Left lung (tissue), 10 donors: ENCODE results near the gene CADM2. TPM values are rescaled to one million over a fixed set of nuclear protein-coding genes. Genes with fewer than 3 reads are reported as not detected.

Experiments
- ATAC-seq: fragments of 200-7000 bp; cut with Tn5 transposase; one replicate; pipeline ENCODE4 v1.9.1; 2020; ENCODE audit warnings: moderate library complexity
- DNase-seq, 4 donors: peaks; one replicate each; pipeline ENCODE4 v3.0.0-alpha.2; 2013 to 2020
- H3K27ac ChIP-seq, 2 donors: fragments of 200-600 bp; sonication (generic) in 1 of 2; one replicate each; pipeline versions ENCODE4 v1.5.0 to v1.8.0; 2020 to 2021
- H3K27me3 ChIP-seq, 2 donors: fragments of 200-600 bp; sonication (generic) in 1 of 2; one replicate each; pipeline versions ENCODE4 v1.5.0 to v1.8.0; 2020 to 2021
- H3K36me3 ChIP-seq, 2 donors: fragments of 200-600 bp; sonication (generic) in 1 of 2; one replicate each; pipeline versions ENCODE4 v1.5.0 to v1.8.0; 2020 to 2021
- H3K4me1 ChIP-seq, 2 donors: fragments of 200-600 bp; one replicate each; pipeline ENCODE4 v1.8.0; 2021
- H3K4me3 ChIP-seq, 2 donors: fragments of 200-600 bp; sonication (generic) in 1 of 2; one replicate each; pipeline versions ENCODE4 v1.5.0 to v1.8.0; 2020 to 2021; ENCODE audit warnings: mild to moderate bottlenecking in 1 of 2
- H3K9me3 ChIP-seq, 2 donors: fragments of 200-600 bp; sonication (generic) in 1 of 2; one replicate each; pipeline versions ENCODE4 v1.5.0 to v1.8.0; 2020 to 2021
- intact Hi-C, 2 donors: fragments of 100-400 bp; cut with DNase I; formaldehyde crosslinking; loops; one replicate each; pipeline versions ENCODE4 v1.11.2 to v1.14.2; 2022
- polyA plus RNA-seq, 6 donors: library from polyadenylated mRNA; unstranded; fragments of 120-200 nt; gene quantifications; one replicate each; pipeline ENCODE4 v1.2.1, GENCODE V29; 2013; ENCODE audit not compliant: insufficient read length in 6 of 6
- total RNA-seq, 2 donors: library from RNA; stranded (reverse); fragmentation: NEBNext Ultra II Directional; extraction: Animal tissue kit (Norgen Biotek cat#: 25700); gene quantifications; one replicate each; pipeline ENCODE4 v1.2.1, GENCODE V29; 2021
- TF ChIP-seq, protein P1 (sequence below), 2 donors: fragments of 200-600 bp; sonication (generic) in 1 of 2; IDR thresholded peaks; one replicate each; pipeline versions ENCODE4 v1.5.0 to v1.8.0; 2021; ENCODE audit warnings: antibody characterized with exemption in 2 of 2
- donor health status: DM: no; HTN: yes; CAD: no.
- donor health status: DM: no; HTN: no; CAD: no.

CADM2 gene
- total and polyA plus RNA-seq, 8 donors, result 0.16 to 2.3 (median 0.74) TPM

DNA sequence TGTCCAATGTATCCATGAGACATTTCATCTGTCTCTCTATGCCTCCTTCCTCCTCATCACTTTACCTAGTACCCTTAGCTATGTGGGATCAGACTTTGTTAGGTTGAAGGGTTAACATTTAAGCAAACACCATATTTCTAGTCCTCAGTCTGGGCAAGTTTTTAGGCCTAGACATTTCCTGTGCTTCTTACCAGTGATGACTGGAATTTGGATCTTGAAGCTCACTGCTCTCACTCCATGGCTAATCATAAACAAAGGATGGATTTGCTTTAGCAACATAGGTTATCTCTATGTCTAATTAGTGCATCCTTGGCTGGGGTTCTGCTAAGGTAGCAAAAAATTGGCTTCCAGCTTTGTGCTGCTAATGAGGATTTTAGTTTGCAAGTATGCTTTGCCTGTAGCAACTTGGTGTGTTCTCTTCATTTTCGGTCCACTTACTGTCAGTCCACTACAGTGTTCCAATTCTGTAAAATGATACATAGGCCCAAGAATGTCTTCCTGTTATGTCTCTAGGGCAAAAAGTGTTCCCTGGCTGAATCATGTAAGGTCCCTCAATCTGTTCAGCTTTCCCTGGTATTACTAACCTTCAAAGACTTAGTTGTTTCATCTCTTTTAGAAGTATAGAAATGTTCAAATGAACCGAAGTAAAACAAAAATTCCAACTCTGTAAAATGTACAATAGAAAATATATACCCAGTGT lies 615.4 kb downstream of the CADM2 start:
- intact Hi-C loops, result loop anchor here in 1 of 2 donors (10.0 kb wide), 1 partner anchor 1029 kb away; no protein-coding TSS in a partner anchor
- H3K4me1 ChIP-seq, result no peaks in the 10 kb centered on the region
- DNase-seq (no peak), ATAC-seq (no peak)
- no peaks in the 10 kb centered on the region for H3K36me3 ChIP-seq
- no peak overlapping the region for H3K4me3 ChIP-seq
- no peaks in the 10 kb centered on the region for H3K9me3 ChIP-seq
- H3K27ac ChIP-seq, result no peak overlapping the region
- no peaks in the 10 kb centered on the region for H3K27me3 ChIP-seq
- TF ChIP-seq, protein P1, sequence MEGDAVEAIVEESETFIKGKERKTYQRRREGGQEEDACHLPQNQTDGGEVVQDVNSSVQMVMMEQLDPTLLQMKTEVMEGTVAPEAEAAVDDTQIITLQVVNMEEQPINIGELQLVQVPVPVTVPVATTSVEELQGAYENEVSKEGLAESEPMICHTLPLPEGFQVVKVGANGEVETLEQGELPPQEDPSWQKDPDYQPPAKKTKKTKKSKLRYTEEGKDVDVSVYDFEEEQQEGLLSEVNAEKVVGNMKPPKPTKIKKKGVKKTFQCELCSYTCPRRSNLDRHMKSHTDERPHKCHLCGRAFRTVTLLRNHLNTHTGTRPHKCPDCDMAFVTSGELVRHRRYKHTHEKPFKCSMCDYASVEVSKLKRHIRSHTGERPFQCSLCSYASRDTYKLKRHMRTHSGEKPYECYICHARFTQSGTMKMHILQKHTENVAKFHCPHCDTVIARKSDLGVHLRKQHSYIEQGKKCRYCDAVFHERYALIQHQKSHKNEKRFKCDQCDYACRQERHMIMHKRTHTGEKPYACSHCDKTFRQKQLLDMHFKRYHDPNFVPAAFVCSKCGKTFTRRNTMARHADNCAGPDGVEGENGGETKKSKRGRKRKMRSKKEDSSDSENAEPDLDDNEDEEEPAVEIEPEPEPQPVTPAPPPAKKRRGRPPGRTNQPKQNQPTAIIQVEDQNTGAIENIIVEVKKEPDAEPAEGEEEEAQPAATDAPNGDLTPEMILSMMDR (IDR thresholded peaks at IDR 0.05), result no peak

DNA sequence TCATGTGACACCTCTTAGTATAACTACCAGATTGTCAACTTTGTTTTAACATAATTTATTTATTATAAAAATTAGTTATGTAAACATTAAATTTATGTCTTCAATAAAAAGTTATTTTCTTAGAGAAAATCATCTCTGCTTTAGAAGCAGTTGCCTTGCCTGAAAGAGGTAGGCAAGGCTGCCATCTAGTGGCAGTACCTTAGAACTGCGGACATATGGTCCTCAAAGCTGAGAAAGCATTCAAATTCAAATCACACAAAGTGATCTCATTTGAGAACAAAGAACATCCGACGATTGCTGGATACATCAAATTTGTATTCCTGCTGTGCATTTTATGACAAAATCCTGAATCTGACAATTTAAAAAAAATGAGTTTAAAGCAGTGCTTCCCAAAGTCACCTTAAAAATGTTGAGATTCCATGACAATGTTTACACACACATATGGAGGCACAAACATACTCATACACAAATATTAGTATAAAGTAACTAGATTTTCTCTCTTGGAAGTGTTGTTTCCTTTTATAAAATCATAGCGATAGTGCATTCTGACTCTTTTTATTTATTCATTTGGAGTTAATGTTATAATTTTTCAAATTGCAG lies 617.4 kb downstream of the CADM2 start:
- no peaks in the 10 kb centered on the region for H3K36me3 ChIP-seq
- H3K27me3 ChIP-seq, result no peaks in the 10 kb centered on the region
- no peaks in the 10 kb centered on the region for H3K4me1 ChIP-seq
- TF ChIP-seq, protein P1 (IDR thresholded peaks at IDR 0.05), result peak; percentile 73 to 86
- ATAC-seq (peak; percentile 84), DNase-seq (peak in 2 of 4 donors; percentile 35 to 76)
- intact Hi-C loops, result loop anchor here in 1 of 2 donors (10.0 kb wide), 1 partner anchor 1031 kb away; no protein-coding TSS in a partner anchor
- no peaks in the 10 kb centered on the region for H3K9me3 ChIP-seq
- no peak overlapping the region for H3K27ac ChIP-seq
- H3K4me3 ChIP-seq, result no peak overlapping the region

DNA sequence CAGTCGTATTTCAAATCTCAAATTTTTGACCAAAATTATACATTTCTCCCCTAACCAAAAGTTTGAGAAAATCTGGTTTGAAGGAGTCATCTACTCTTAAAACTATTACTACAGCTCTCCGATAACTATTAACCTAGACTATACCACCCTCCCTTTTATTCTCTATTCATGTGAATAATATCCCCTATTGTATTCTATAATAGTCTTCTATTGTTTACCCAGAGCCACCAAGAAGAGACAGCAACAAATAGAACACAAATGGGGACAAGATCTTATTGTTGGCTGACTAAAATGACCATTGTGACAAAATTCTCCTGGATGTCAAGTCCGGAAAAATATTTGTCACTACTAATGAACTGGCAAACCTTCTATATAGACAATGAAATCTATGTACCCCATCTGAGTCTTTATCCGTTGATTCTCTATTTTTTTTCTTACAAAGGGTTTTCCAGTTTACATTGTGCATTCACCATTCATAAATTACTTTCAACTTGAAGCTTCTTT lies 618.0 kb downstream of the CADM2 start:
- TF ChIP-seq, protein P1 (IDR thresholded peaks at IDR 0.05), result no peak
- intact Hi-C loops, result loop anchor here in 1 of 2 donors (10.0 kb wide), 1 partner anchor 1032 kb away; no protein-coding TSS in a partner anchor
- no peaks in the 10 kb centered on the region for H3K9me3 ChIP-seq
- H3K27me3 ChIP-seq, result no peaks in the 10 kb centered on the region
- ATAC-seq (no peak), DNase-seq (no peak)
- H3K4me3 ChIP-seq, result no peak overlapping the region
- no peaks in the 10 kb centered on the region for H3K4me1 ChIP-seq
- no peak overlapping the region for H3K27ac ChIP-seq
- H3K36me3 ChIP-seq, result no peaks in the 10 kb centered on the region

DNA sequence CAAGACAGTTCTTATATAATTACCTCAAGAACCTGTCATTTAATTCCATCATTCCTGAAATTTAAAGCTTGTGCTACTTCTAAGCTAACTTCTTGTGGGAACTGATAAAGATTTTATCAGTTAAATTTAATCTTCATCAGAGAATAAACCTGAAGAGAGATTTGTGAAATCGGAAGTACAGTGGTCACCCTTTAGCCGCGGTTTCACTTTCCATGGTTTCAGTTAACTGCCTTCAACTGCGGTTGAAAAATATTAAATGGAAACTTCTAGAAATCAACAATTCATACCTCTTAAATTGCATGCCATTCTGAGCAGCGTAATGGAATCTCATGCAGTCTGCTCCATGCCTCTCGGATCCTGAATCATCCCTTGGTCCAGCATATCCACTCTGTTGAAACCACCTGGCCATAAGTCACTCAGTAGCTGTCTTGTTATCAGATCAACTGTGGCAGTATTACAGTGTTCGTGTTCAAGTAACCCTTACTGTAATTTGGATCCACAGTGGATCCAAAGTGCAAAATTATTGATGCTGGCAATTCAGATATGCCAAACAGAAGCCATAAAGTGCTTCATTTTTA lies 626.1 kb downstream of the CADM2 start:
- no peaks in the 10 kb centered on the region for H3K4me1 ChIP-seq
- intact Hi-C loops, result no loop called here
- no peaks in the 10 kb centered on the region for H3K27me3 ChIP-seq
- no peaks in the 10 kb centered on the region for H3K9me3 ChIP-seq
- H3K36me3 ChIP-seq, result no peaks in the 10 kb centered on the region
- TF ChIP-seq, protein P1 (IDR thresholded peaks at IDR 0.05), result no peak
- DNase-seq, result no peak
- no peak for ATAC-seq
- no peak overlapping the region for H3K4me3 ChIP-seq
- H3K27ac ChIP-seq, result no peak overlapping the region

DNA sequence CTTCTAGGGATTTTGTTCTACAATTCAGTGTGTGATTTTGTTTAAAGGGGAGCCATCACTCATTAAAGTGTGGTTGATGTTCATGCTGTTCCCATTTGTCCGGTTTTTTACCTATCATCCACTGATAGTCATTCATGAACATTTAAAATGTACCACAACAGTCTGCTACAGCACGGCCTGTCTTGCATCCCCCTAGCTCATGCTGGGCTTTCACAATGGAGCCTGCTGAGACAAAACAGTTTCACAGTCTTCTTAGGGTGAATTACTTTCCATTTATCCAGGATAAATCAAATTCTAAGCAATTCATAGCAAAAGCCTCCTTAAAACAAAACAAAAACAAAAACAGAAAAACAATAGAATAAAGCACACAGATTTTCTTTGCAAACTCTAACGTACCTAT lies 627.2 kb downstream of the CADM2 start:
- Histone ChIP-seq H3K27ac (no peak overlapping the region), H3K27me3 (no peaks in the 10 kb centered on the region), H3K36me3 (no peaks in the 10 kb centered on the region), H3K9me3 (no peaks in the 10 kb centered on the region), H3K4me1 (no peaks in the 10 kb centered on the region), H3K4me3 (no peak overlapping the region)
- no peak for ATAC-seq
- DNase-seq, result no peak
- TF ChIP-seq, protein P1 (IDR thresholded peaks at IDR 0.05), result no peak
- intact Hi-C loops, result no loop called here
